ENCODE results near the gene PTRH1. TPM values are rescaled to one million over a fixed set of nuclear protein-coding genes. Genes with fewer than 3 reads are reported as not detected.

Gene PTRH1
- total and polyA plus RNA-seq, 10 of the 15 experiments (the other 5 are each of a cell fraction or from before 2014, with no cell fraction given): 0.69 to 38.4 (median 10.2) TPM

DNA sequence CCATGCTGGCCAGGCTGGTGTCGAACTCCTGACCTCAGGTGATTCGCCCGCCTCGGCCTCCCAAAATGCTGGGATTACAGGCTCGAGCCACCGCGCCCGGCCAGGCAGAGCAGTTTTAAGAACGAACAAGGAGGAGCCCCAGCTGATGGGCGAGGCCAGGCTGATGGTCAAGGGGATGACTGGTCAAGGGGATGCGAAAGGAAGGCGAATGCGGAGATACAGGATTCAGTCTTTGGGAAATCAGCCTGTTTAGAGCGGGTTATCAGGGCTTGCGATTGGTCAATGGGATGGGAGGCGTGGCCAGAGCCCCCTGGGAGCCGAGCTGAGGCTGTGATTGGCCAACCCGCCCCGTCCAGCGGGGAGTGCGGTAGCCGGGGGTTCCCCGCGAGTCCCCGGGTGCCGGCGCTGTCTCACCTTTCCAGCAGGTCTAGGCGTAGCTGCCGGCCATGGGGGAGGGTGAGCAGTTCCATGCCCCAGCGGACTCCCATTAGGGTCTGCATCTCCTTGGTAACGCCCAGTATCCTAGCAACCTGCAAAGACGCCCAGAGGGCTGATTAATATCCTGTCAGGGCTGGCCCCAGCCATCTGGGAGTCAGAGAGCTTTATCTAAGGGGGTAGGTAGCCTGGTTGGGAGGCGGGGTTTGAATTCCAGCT lies 27.1 kb upstream of the PTRH1 start (continued):
- TF ChIP-seq SREBF1 (IDR thresholded peaks at IDR 0.05; ENCODE audit: low read length): no peak
- TF ChIP-seq RCOR1 (conservative IDR thresholded peaks at IDR 0.05; ENCODE audit: low read depth, low read length): no peak

DNA sequence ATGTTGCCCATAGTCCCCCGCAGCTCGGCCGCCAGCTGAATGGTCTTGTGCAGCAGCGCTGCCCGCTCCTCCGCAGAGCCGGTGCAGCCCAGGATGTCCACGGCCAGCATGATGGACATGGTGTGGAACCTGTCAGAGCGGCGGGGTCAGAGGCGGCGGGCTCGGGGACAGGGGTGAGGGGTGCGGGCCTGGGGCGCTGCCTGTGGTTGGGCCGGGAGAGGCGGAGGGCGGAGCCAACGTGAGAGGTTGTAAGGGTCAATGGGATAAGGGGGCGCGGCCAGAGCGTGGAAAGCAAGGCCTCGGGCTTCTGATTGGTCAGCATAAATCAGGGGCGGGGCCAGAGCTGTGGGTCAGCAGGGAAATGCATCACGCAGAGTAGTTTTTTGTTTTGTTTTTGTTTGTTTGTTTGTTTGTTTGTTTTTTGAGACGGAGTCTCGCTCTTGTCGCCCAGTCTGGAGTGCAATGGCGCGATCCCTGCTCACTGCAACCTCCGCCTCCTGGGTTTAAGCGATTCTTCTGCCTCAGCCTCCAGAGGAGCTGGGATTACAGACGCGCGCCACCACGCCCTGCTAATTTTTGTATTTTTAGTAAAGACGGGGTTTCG lies 26.5 kb upstream of the PTRH1 start:
- TF ChIP-seq POLR2A (IDR thresholded peaks at IDR 0.05; ENCODE audit: low read depth, low read length) (peak; percentile 37; the same call in 1 of the 2 replicates), TBL1XR1 (IDR thresholded peaks at IDR 0.05; ENCODE audit: low read depth, low read length) (no peak), MTA2 (IDR thresholded peaks at IDR 0.05; ENCODE audit: low read depth) (no peak), NFYB (IDR thresholded peaks at IDR 0.05; ENCODE audit: insufficient read depth, low read depth, low read length) (peak; percentile 44; the same call in 1 of the 2 replicates)
- SMC1A ChIA-PET (ENCODE audit: uncharacterized antibody, unreplicated experiment): no interaction called here
- 97% methylated on average over 36 of the region's 38 CpGs for WGBS (ENCODE audit: insufficient coverage, insufficient replicate concordance, low lambda C conversion rate, missing lambda C conversion rate)
- DNase-seq (ENCODE audit: low read depth, low spot score): no peak
- ATAC-seq: no peak
- CTCF ChIA-PET: interaction anchor here (0.8 kb wide), 1 partner anchor 41 kb away, joined by 3 read pairs; no protein-coding TSS in a partner anchor
- H3K9ac ChIP-seq (ENCODE audit: control insufficient read depth, insufficient read depth, low read length): no peak overlapping the region
- no peaks in the 10 kb centered on the region for H3K4me1 ChIP-seq (ENCODE audit: control insufficient read depth, insufficient read depth, low read length)
- H3K79me2 ChIP-seq (ENCODE audit: control insufficient read depth, insufficient read depth, low read length): no peaks in the 10 kb centered on the region
- H3K36me3 ChIP-seq (ENCODE audit: control insufficient read depth in 2 of 2, insufficient read depth in 2 of 2, low read length in 1 of 2): peaks cover 11 to 19% of the 10 kb centered on the region in 2 experiments
- H4K20me1 ChIP-seq (ENCODE audit: control insufficient read depth, insufficient read depth): no peaks in the 10 kb centered on the region
- RAD21 ChIA-PET (ENCODE audit: unreplicated experiment): no interaction called here
- FAIRE-seq: no peak
- in situ Hi-C loops (cut with MboI) (no loop called here), intact Hi-C loops (cut with micrococcal nuclease; ENCODE audit: unreplicated experiment) (no loop called here)
- H2AFZ ChIP-seq (ENCODE audit: control insufficient read depth, low read depth, low read length): no peak overlapping the region
- no peak overlapping the region for H3K4me2 ChIP-seq (ENCODE audit: control insufficient read depth, insufficient read depth)
- no peaks in the 10 kb centered on the region for H3K9me3 ChIP-seq (replicated peaks; ENCODE audit: control insufficient read depth, insufficient read depth, low read length)
- no peaks in the 10 kb centered on the region for H3K27me3 ChIP-seq (replicated peaks in 1 of 2; ENCODE audit: control insufficient read depth in 2 of 2, insufficient read depth in 2 of 2, low read length in 1 of 2)
- BruUV-seq (replicated peaks): no TSS peak
- POLR2A ChIA-PET: no interaction called here
- no peak overlapping the region for H3K27ac ChIP-seq (ENCODE audit: control insufficient read depth, insufficient read depth)
- H3K4me3 ChIP-seq: no peak overlapping the region

All from GM12878 (cell line).